Activated CD4-positive, alpha-beta T cell treated with anti-CD3 and anti-CD28 coated beads for 1 hour (primary cell): Measurements from ENCODE around the gene SV2B.

ENCODE experiments used
- DNase-seq: peaks from one replicate; pipeline ENCODE4 v3.0.0-alpha.2; 2020

The SV2B gene

GRCh38 chr15:91108421-91108820 is 8.4 kb downstream of the SV2B start:
- DNase-seq, result no peak

GRCh38 chr15:91109885-91110284 is 9.8 kb downstream of the SV2B start:
- no peak for DNase-seq

- no peak for DNase-seq
These were observed 10.3 kb downstream of the SV2B start for GRCh38 chr15:91110407-91110806.

- DNase-seq, result no peak
These were observed 13.0 kb downstream of the SV2B start for GRCh38 chr15:91113030-91113429.

GRCh38 chr15:91114301-91114700 is 14.2 kb downstream of the SV2B start:
- no peak for DNase-seq

GRCh38 chr15:91116113-91117067 is 16.3 kb downstream of the SV2B start:
- no peak for DNase-seq

GRCh38 chr15:91117375-91117774 is 17.3 kb downstream of the SV2B start:
- no peak for DNase-seq

GRCh38 chr15:91118817-91119590 is 18.9 kb downstream of the SV2B start:
- no peak for DNase-seq

- DNase-seq, result no peak
These were observed 22.2 kb downstream of the SV2B start for GRCh38 chr15:91122296-91122695.

- no peak for DNase-seq
These were observed 24.1 kb downstream of the SV2B start for GRCh38 chr15:91124132-91124531.

GRCh38 chr15:91125162-91125561 is 25.1 kb downstream of the SV2B start:
- no peak for DNase-seq

- no peak for DNase-seq
These were observed 26.0 kb downstream of the SV2B start for GRCh38 chr15:91126080-91126479.

- DNase-seq, result no peak
These were observed 27.3 kb downstream of the SV2B start for GRCh38 chr15:91127236-91127955.

- DNase-seq, result no peak
These were observed 28.0 kb downstream of the SV2B start for GRCh38 chr15:91128016-91128415.

- no peak for DNase-seq
These were observed 29.4 kb downstream of the SV2B start for GRCh38 chr15:91129436-91129835.

GRCh38 chr15:91132079-91132478 is 32.0 kb downstream of the SV2B start:
- no peak for DNase-seq

- no peak for DNase-seq
These were observed 33.5 kb downstream of the SV2B start for GRCh38 chr15:91133511-91133910.

GRCh38 chr15:91135201-91136130 is 35.4 kb downstream of the SV2B start:
- no peak for DNase-seq

GRCh38 chr15:91136386-91136923 is 36.4 kb downstream of the SV2B start:
- DNase-seq, result no peak

- no peak for DNase-seq
These were observed 40.5 kb downstream of the SV2B start for GRCh38 chr15:91140601-91141000.

- no peak for DNase-seq
These were observed 41.0 kb downstream of the SV2B start for GRCh38 chr15:91141097-91141496.
